Measurements from ENCODE around the gene SETX.
A peak's percentile ranks its signal among the peaks of the same experiment; 100 is the strongest.
"Not testable (repeated sequence)": the region's sequence is repeated elsewhere in the genome, so short reads cannot be mapped to it uniquely, and the experiment has no call there.

The SETX gene

GRCh38 chr9:132384376-132384775 is 29.6 kb upstream of the SETX start:
- no peaks in the 10 kb centered on the region for H4K20me1 ChIP-seq (ENCODE audit: insufficient read depth, low read length)
- H3K79me2 ChIP-seq (ENCODE audit: low read length): peaks cover 5% of the 10 kb centered on the region; the same call in 1 of the 2 replicates
- TF ChIP-seq EZH2phosphoT487 (IDR thresholded peaks at IDR 0.05; ENCODE audit: low read depth): no peak
- TF ChIP-seq CTCF (IDR thresholded peaks at IDR 0.05; ENCODE audit: low read depth, low read length): no peak
- no peaks in the 10 kb centered on the region for H3K27me3 ChIP-seq (ENCODE audit: low read depth, low read length)
- peaks cover 41% of the 10 kb centered on the region for H3K4me1 ChIP-seq (ENCODE audit: low read length)
- no peak overlapping the region for H2AFZ ChIP-seq (ENCODE audit: low read depth, low read length)
- no peaks in the 10 kb centered on the region for H3K9me3 ChIP-seq (ENCODE audit: insufficient read depth, low read length)
- peak overlapping the region; percentile 25; the same call in 1 of the 2 replicates for H3K9ac ChIP-seq (ENCODE audit: low read length)
- peaks cover 43% of the 10 kb centered on the region for H3K36me3 ChIP-seq (replicated peaks; ENCODE audit: low read depth, low read length)
- H3K27ac ChIP-seq (ENCODE audit: low read length): peak overlapping the region; percentile 92
- H3K4me3 ChIP-seq (ENCODE audit: low read length): no peak overlapping the region
- peak overlapping the region; percentile 67 for H3K4me2 ChIP-seq (ENCODE audit: low read length)

- peaks cover 41% of the 10 kb centered on the region for H3K4me1 ChIP-seq (ENCODE audit: low read length)
- peak overlapping the region; percentile 42 for H3K4me3 ChIP-seq (ENCODE audit: low read length)
- peaks cover 45% of the 10 kb centered on the region for H3K36me3 ChIP-seq (replicated peaks; ENCODE audit: low read depth, low read length)
These were observed 28.7 kb upstream of the SETX start for GRCh38 chr9:132383462-132383883.

GRCh38 chr9:132381966-132382541 is 27.3 kb upstream of the SETX start:
- Histone ChIP-seq H3K27ac (ENCODE audit: low read length) (peak overlapping the region; percentile 92), H3K4me2 (ENCODE audit: low read length) (peak overlapping the region; percentile 82)
- TF ChIP-seq CTCF (IDR thresholded peaks at IDR 0.05; ENCODE audit: low read depth, low read length) (no peak), EZH2phosphoT487 (IDR thresholded peaks at IDR 0.05; ENCODE audit: low read depth) (no peak)

More at GRCh38 chr9:132383462-132383883, 28.7 kb upstream of the SETX start:
- Histone ChIP-seq H3K4me2 (ENCODE audit: low read length) (peak overlapping the region; percentile 67), H2AFZ (ENCODE audit: low read depth, low read length) (no peak overlapping the region), H3K27ac (ENCODE audit: low read length) (peak overlapping the region; percentile 92), H3K9ac (ENCODE audit: low read length) (peak overlapping the region; percentile 25), H4K20me1 (ENCODE audit: insufficient read depth, low read length) (no peaks in the 10 kb centered on the region), H3K9me3 (ENCODE audit: insufficient read depth, low read length) (no peaks in the 10 kb centered on the region), H3K27me3 (ENCODE audit: low read depth, low read length) (no peaks in the 10 kb centered on the region), H3K79me2 (ENCODE audit: low read length) (peaks cover 5% of the 10 kb centered on the region; the same call in 1 of the 2 replicates)
- TF ChIP-seq EZH2phosphoT487 (IDR thresholded peaks at IDR 0.05; ENCODE audit: low read depth) (no peak), CTCF (IDR thresholded peaks at IDR 0.05; ENCODE audit: low read depth, low read length) (peak; percentile 61)

GRCh38 chr9:132378416-132378815 is 23.6 kb upstream of the SETX start:
- H3K36me3 ChIP-seq (replicated peaks; ENCODE audit: low read depth, low read length): peaks cover 25% of the 10 kb centered on the region
- not testable (repeated sequence) for H3K79me2 ChIP-seq (ENCODE audit: low read length); H3K9me3 ChIP-seq (ENCODE audit: insufficient read depth, low read length); H2AFZ ChIP-seq (ENCODE audit: low read depth, low read length); H3K4me2 ChIP-seq (ENCODE audit: low read length); H3K4me3 ChIP-seq (ENCODE audit: low read length); H3K27ac ChIP-seq (ENCODE audit: low read length); H3K9ac ChIP-seq (ENCODE audit: low read length); H3K27me3 ChIP-seq (ENCODE audit: low read depth, low read length); H4K20me1 ChIP-seq (ENCODE audit: insufficient read depth, low read length)
- peaks cover 40% of the 10 kb centered on the region for H3K4me1 ChIP-seq (ENCODE audit: low read length)

More at GRCh38 chr9:132381966-132382541, 27.3 kb upstream of the SETX start:
- Histone ChIP-seq H3K9me3 (ENCODE audit: insufficient read depth, low read length) (no peaks in the 10 kb centered on the region), H3K79me2 (ENCODE audit: low read length) (peaks cover 5% of the 10 kb centered on the region; the same call in 1 of the 2 replicates), H2AFZ (ENCODE audit: low read depth, low read length) (no peak overlapping the region), H3K36me3 (replicated peaks; ENCODE audit: low read depth, low read length) (peaks cover 38% of the 10 kb centered on the region), H3K4me3 (ENCODE audit: low read length) (peak overlapping the region; percentile 58), H4K20me1 (ENCODE audit: insufficient read depth, low read length) (no peaks in the 10 kb centered on the region), H3K9ac (ENCODE audit: low read length) (peak overlapping the region; percentile 51), H3K4me1 (ENCODE audit: low read length) (peaks cover 41% of the 10 kb centered on the region), H3K27me3 (ENCODE audit: low read depth, low read length) (no peaks in the 10 kb centered on the region)

- not testable (repeated sequence) for H4K20me1 ChIP-seq (ENCODE audit: insufficient read depth, low read length); H3K9ac ChIP-seq (ENCODE audit: low read length); H3K9me3 ChIP-seq (ENCODE audit: insufficient read depth, low read length); H3K4me2 ChIP-seq (ENCODE audit: low read length); H3K27ac ChIP-seq (ENCODE audit: low read length); H3K4me3 ChIP-seq (ENCODE audit: low read length); H3K27me3 ChIP-seq (ENCODE audit: low read depth, low read length); H2AFZ ChIP-seq (ENCODE audit: low read depth, low read length); H3K79me2 ChIP-seq (ENCODE audit: low read length)
- Histone ChIP-seq H3K36me3 (replicated peaks; ENCODE audit: low read depth, low read length) (peaks cover 25% of the 10 kb centered on the region), H3K4me1 (ENCODE audit: low read length) (peaks cover 40% of the 10 kb centered on the region)
These were observed 23.0 kb upstream of the SETX start for GRCh38 chr9:132377769-132378168.

Measured in OCI-LY3 (cell line).